Measurements from ENCODE around the gene COL9A2.

GRCh38 chr1:40252601-40253000, 64.5 kb downstream of the COL9A2 start:
- TF ChIP-seq RAD21 (IDR thresholded peaks at IDR 0.05) (no peak), ZBTB33 (IDR thresholded peaks at IDR 0.05) (no peak), ATF3 (IDR thresholded peaks at IDR 0.05) (no peak), YY1 (IDR thresholded peaks at IDR 0.05) (no peak), TAF1 (conservative IDR thresholded peaks at IDR 0.05) (no peak), EGR1 (IDR thresholded peaks at IDR 0.05; ENCODE audit: low read depth in 2 of 2) (no peak), HNF4G (IDR thresholded peaks at IDR 0.05) (no peak)
- TF ChIP-seq, protein P1, sequence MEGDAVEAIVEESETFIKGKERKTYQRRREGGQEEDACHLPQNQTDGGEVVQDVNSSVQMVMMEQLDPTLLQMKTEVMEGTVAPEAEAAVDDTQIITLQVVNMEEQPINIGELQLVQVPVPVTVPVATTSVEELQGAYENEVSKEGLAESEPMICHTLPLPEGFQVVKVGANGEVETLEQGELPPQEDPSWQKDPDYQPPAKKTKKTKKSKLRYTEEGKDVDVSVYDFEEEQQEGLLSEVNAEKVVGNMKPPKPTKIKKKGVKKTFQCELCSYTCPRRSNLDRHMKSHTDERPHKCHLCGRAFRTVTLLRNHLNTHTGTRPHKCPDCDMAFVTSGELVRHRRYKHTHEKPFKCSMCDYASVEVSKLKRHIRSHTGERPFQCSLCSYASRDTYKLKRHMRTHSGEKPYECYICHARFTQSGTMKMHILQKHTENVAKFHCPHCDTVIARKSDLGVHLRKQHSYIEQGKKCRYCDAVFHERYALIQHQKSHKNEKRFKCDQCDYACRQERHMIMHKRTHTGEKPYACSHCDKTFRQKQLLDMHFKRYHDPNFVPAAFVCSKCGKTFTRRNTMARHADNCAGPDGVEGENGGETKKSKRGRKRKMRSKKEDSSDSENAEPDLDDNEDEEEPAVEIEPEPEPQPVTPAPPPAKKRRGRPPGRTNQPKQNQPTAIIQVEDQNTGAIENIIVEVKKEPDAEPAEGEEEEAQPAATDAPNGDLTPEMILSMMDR (IDR thresholded peaks at IDR 0.05; ENCODE audit: low read depth, low read length, missing input control), result no peak

Measured in liver (tissue), 3 donors.